ENCODE data around the gene SH3BGRL.

- TF ChIP-seq EP300 (IDR thresholded peaks at IDR 0.05), result no peak
- no peak for TF ChIP-seq CTCF (IDR thresholded peaks at IDR 0.05)
- TF ChIP-seq POLR2A (IDR thresholded peaks at IDR 0.05), result no peak
Measured at GRCh38 chrX:81305240-81305639, 103.3 kb downstream of the SH3BGRL start.
